A549 (cell line): ENCODE results near the gene ITSN1. TPM values are rescaled to one million over a fixed set of nuclear protein-coding genes. Genes with fewer than 3 reads are reported as not detected.

Source experiments
- ATAC-seq, 2 experiments: fragments of 200-7000 bp in 1 of 2; fragments of >200 bp in 1 of 2; cut with Nextera tagmentation in 1 of 2; cut with Tn5 transposase in 1 of 2; 3 replicates each; pipeline versions ENCODE4 v1.8.0 to v1.9.1; 2018 to 2020; ENCODE audit warnings: mild to moderate bottlenecking in 1 of 2, moderate library complexity in 1 of 2
- CTCF ChIA-PET: fragments of 300-600 bp; sonication (Branson Sonifier 250); formaldehyde crosslinking; extraction: SDS; loops from one replicate; lab custom pipeline; 2021; ENCODE audit warnings: antibody characterized with exemption, inconsistent platforms; lab: Yijun Ruan, JAX
- POLR2A ChIA-PET: fragments of 350-600 bp; formaldehyde crosslinking; extraction: SDS; loops from one replicate; lab custom pipeline; 2021; ENCODE audit warnings: antibody characterized with exemption, inconsistent platforms; lab: Yijun Ruan, JAX
- DNase-seq, 2 experiments: peaks; one replicate each; pipeline versions ENCODE4 v3.0.0 to v3.0.0-alpha.2; 2011 to 2016; ENCODE audit warnings: low read depth in 1 of 2, low spot score in 1 of 2
- FAIRE-seq: peaks from 2 replicates; lab custom pipeline; 2011; peaks lifted over from hg19 to GRCh38; lab: Jason Lieb, UNC
- H3K27ac ChIP-seq, 2 experiments: fragments of >200 bp; sonication (Bioruptor Twin); formaldehyde crosslinking; 3 replicates each; pipeline ENCODE4 v1.5.1; 2016 to 2017
- H3K4me1 ChIP-seq: fragments of >200 bp; sonication (Bioruptor Twin); formaldehyde crosslinking; 3 replicates; pipeline ENCODE4 v1.6.1; 2016
- H3K4me2 ChIP-seq: fragments of >200 bp; sonication (Bioruptor Twin); formaldehyde crosslinking; 3 replicates; pipeline ENCODE4 v1.6.1; 2016
- H3K4me3 ChIP-seq: fragments of >200 bp; sonication (Bioruptor Twin); formaldehyde crosslinking; 3 replicates; pipeline ENCODE4 v1.5.1; 2016
- H3K9me3 ChIP-seq: fragments of >200 bp; sonication (Bioruptor Twin); formaldehyde crosslinking; 3 replicates; pipeline ENCODE4 v1.6.1; 2016
- CBX2 ChIP-seq: fragments of 200-600 bp; sonication (generic); IDR thresholded peaks from 2 replicates; pipeline ENCODE4 v1.6.1; 2016; ENCODE audit warnings: low read depth, mild to moderate bottlenecking, borderline replicate concordance
- CHD2 ChIP-seq: fragments of 150-350 bp; IDR thresholded peaks from 2 replicates; pipeline ENCODE4 v1.6.1; 2014; ENCODE audit warnings: low read length; ENCODE audit not compliant: partially characterized antibody
- E2F6 ChIP-seq: IDR thresholded peaks from 2 replicates; pipeline ENCODE4 v1.6.1; 2012; ENCODE audit warnings: low read depth, borderline replicate concordance
- EHF ChIP-seq: fragments of 250-450 bp; sonication (Bioruptor Pico); IDR thresholded peaks from 2 replicates; pipeline ENCODE4 v1.5.0; 2020; ENCODE audit warnings: mild to moderate bottlenecking
- EP300 ChIP-seq, 2 experiments: fragments of >200 bp; sonication (Bioruptor Twin); formaldehyde crosslinking; IDR thresholded peaks; 2 replicates in 1 of 2; 3 replicates in 1 of 2; pipeline ENCODE4 v1.6.1; 2016 to 2017
- FOXS1 ChIP-seq: fragments of 250-450 bp; sonication (Bioruptor Pico); IDR thresholded peaks from 2 replicates; pipeline ENCODE4 v1.5.0; 2020; ENCODE audit warnings: mild to moderate bottlenecking, moderate library complexity
- HEYL ChIP-seq: fragments of 250-450 bp; sonication (Bioruptor Pico); IDR thresholded peaks from 2 replicates; pipeline ENCODE4 v1.8.0; 2021; ENCODE audit warnings: mild to moderate bottlenecking, moderate library complexity
- HMGXB4 ChIP-seq: fragments of 250-450 bp; sonication (Bioruptor Pico); IDR thresholded peaks from 2 replicates; pipeline ENCODE4 v1.5.0; 2021; ENCODE audit warnings: mild to moderate bottlenecking, moderate library complexity, borderline replicate concordance
- HOXA7 ChIP-seq: fragments of 250-450 bp; sonication (Bioruptor Pico); IDR thresholded peaks from 2 replicates; pipeline ENCODE4 v1.5.0; 2020; ENCODE audit warnings: mild to moderate bottlenecking, moderate library complexity
- HOXB5 ChIP-seq: fragments of 250-450 bp; sonication (Bioruptor Pico); IDR thresholded peaks from 2 replicates; pipeline ENCODE4 v1.5.0; 2020; ENCODE audit warnings: mild to moderate bottlenecking, moderate library complexity
- JUNB ChIP-seq: fragments of >200 bp; sonication (Bioruptor Twin); formaldehyde crosslinking; IDR thresholded peaks from 2 replicates; pipeline ENCODE4 v1.6.1; 2016
- KDM5A ChIP-seq: fragments of 200-600 bp; sonication (generic); IDR thresholded peaks from 2 replicates; pipeline ENCODE4 v1.6.1; 2016; ENCODE audit warnings: antibody characterized with exemption, mild to moderate bottlenecking
- NPAS2 ChIP-seq: fragments of 250-450 bp; sonication (Bioruptor Pico); IDR thresholded peaks from 2 replicates; pipeline ENCODE4 v1.8.0; 2022; ENCODE audit warnings: mild to moderate bottlenecking, moderate library complexity, borderline replicate concordance
- PHF8 ChIP-seq: fragments of 200-600 bp; sonication (generic); IDR thresholded peaks from 2 replicates; pipeline ENCODE4 v1.6.1; 2016; ENCODE audit warnings: low read depth, mild to moderate bottlenecking, antibody characterized with exemption, moderate library complexity, borderline replicate concordance
- POLR2AphosphoS2 ChIP-seq: conservative IDR thresholded peaks from 2 replicates; pipeline ENCODE4 v1.6.1; 2012; ENCODE audit warnings: low read length, improper control_type of control experiment, inconsistent platforms
- RCOR1 ChIP-seq: fragments of 150-350 bp; IDR thresholded peaks from 2 replicates; pipeline ENCODE4 v1.6.1; 2014; ENCODE audit warnings: antibody characterized with exemption, low read length, low read depth
- SMC3 ChIP-seq: fragments of >200 bp; sonication (Bioruptor Twin); formaldehyde crosslinking; IDR thresholded peaks from 3 replicates; pipeline ENCODE4 v1.6.1; 2018; ENCODE audit warnings: inconsistent platforms
- TFCP2L1 ChIP-seq: fragments of 250-450 bp; sonication (Bioruptor Pico); IDR thresholded peaks from 2 replicates; pipeline ENCODE4 v1.5.0; 2021; ENCODE audit warnings: mild to moderate bottlenecking
- TP53 ChIP-seq: fragments of 250-450 bp; sonication (Bioruptor Pico); IDR thresholded peaks from 2 replicates; pipeline ENCODE4 v1.5.0; 2021; ENCODE audit warnings: mild to moderate bottlenecking, moderate library complexity
- WGBS: methylation state at CpG from one replicate; pipeline ENCODE4 v1.1.6; 2017; ENCODE audit errors: missing lambda C conversion rate; 5-methylcytosine and 5-hydroxymethylcytosine counted together
- polyA plus RNA-seq, 4 experiments: library from polyadenylated mRNA; depleted of rRNA in 3 of 4; stranded (reverse); fragments of >200 nt; fragmentation: RNase III in 1 of 4; extraction: RNeasy Plus Mini Kit Qiagen cat#74134 plus additional on column Dnase treatment in 1 of 4; gene quantifications; 2 replicates in 3 of 4; 3 replicates in 1 of 4; pipeline ENCODE4 v1.2.3, GENCODE V29; 2011 to 2017
- TF ChIP-seq, protein P1 (sequence below): fragments of 200-600 bp; sonication (generic); IDR thresholded peaks from 2 replicates; pipeline ENCODE4 v1.6.1; 2016; ENCODE audit warnings: antibody characterized with exemption, mild to moderate bottlenecking, moderate library complexity

ITSN1 gene
- polyA plus RNA-seq, 2 of the 4 experiments (the other 2 are of a cell fraction): 15.2 to 23.7 TPM

GRCh38 chr21:33931799-33932390 lies 289.6 kb downstream of the ITSN1 start:
- Histone ChIP-seq H3K27ac (no peak overlapping the region), H3K4me3 (no peak overlapping the region), H3K9me3 (no peaks in the 10 kb centered on the region), H3K4me2 (no peak overlapping the region), H3K4me1 (no peaks in the 10 kb centered on the region)
- FAIRE-seq (no peak), ATAC-seq (no peak), DNase-seq (no peak)
- TF ChIP-seq PHF8: no peak
- no peak for TF ChIP-seq HOXB5 (CRISPR knock-in tag)
- TF ChIP-seq TP53 (CRISPR knock-in tag): no peak
- no peak for TF ChIP-seq HEYL
- no peak for TF ChIP-seq HMGXB4
- TF ChIP-seq CBX2: no peak
- TF ChIP-seq CHD2: no peak
- no peak for TF ChIP-seq KDM5A
- no peak for TF ChIP-seq EHF (CRISPR knock-in tag)
- TF ChIP-seq EP300 (IDR thresholded peaks at IDR 0.05): no peak
- TF ChIP-seq HOXA7 (CRISPR knock-in tag): no peak
- TF ChIP-seq TFCP2L1 (CRISPR knock-in tag): no peak
- no peak for TF ChIP-seq FOXS1 (CRISPR knock-in tag)
- no peak for TF ChIP-seq SMC3
- TF ChIP-seq NPAS2 (CRISPR knock-in tag): no peak
- ChIA-PET POLR2A (no interaction called here), CTCF (interaction anchor here (6.0 kb wide), 1 partner anchor 8 kb away, joined by 42 read pairs; no protein-coding TSS in a partner anchor)
- 90% methylated on average over 10 of the region's 10 CpGs for WGBS

DNA sequence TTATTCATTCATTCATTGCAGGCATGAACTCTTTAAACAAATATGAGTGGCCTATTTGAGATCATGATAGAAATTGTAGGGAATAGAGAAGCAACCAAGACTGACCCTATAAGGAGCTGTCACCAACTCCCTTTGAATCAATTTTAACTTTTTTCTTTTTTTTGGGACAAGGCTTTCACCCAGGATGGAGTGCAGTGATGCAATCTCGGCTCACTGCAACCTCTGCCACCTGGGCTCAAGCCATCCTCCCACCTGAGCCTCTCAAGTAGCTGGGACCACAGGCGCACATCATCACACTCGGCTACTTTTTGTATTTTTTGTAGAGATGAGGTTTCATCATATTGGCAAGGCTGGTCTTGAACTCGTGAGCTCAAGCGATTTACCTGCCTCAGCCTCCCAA lies 290.4 kb downstream of the ITSN1 start:
- ChIA-PET CTCF (interaction anchor here (6.0 kb wide), 1 partner anchor 9 kb away, joined by 42 read pairs; no protein-coding TSS in a partner anchor), POLR2A (no interaction called here)
- Histone ChIP-seq H3K9me3 (no peaks in the 10 kb centered on the region), H3K4me1 (no peaks in the 10 kb centered on the region), H3K4me2 (no peak overlapping the region), H3K4me3 (no peak overlapping the region)
- 83% methylated on average over 5 of the region's 5 CpGs for WGBS
- FAIRE-seq: no peak
- TF ChIP-seq POLR2AphosphoS2 (no peak), E2F6 (no peak), JUNB (no peak), RCOR1 (no peak)
- TF ChIP-seq, protein P1, sequence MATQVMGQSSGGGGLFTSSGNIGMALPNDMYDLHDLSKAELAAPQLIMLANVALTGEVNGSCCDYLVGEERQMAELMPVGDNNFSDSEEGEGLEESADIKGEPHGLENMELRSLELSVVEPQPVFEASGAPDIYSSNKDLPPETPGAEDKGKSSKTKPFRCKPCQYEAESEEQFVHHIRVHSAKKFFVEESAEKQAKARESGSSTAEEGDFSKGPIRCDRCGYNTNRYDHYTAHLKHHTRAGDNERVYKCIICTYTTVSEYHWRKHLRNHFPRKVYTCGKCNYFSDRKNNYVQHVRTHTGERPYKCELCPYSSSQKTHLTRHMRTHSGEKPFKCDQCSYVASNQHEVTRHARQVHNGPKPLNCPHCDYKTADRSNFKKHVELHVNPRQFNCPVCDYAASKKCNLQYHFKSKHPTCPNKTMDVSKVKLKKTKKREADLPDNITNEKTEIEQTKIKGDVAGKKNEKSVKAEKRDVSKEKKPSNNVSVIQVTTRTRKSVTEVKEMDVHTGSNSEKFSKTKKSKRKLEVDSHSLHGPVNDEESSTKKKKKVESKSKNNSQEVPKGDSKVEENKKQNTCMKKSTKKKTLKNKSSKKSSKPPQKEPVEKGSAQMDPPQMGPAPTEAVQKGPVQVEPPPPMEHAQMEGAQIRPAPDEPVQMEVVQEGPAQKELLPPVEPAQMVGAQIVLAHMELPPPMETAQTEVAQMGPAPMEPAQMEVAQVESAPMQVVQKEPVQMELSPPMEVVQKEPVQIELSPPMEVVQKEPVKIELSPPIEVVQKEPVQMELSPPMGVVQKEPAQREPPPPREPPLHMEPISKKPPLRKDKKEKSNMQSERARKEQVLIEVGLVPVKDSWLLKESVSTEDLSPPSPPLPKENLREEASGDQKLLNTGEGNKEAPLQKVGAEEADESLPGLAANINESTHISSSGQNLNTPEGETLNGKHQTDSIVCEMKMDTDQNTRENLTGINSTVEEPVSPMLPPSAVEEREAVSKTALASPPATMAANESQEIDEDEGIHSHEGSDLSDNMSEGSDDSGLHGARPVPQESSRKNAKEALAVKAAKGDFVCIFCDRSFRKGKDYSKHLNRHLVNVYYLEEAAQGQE: no peak
- TF ChIP-seq, all 56 proteins: peak for 0
- DNase-seq (no peak), ATAC-seq (no peak)
- H3K27ac ChIP-seq: no peak overlapping the region
